A549 (cell line): ENCODE measurements around the gene DNAJC22.

Experiments used
- EP300 ChIP-seq, 2 experiments: fragments of >200 bp; sonication (Bioruptor Twin); formaldehyde crosslinking; IDR thresholded peaks; 2 replicates in 1 of 2; 3 replicates in 1 of 2; pipeline ENCODE4 v1.6.1; 2016 to 2017
- PBX3 ChIP-seq: IDR thresholded peaks from 2 replicates; pipeline ENCODE4 v1.6.1; 2012
- POLR2A ChIP-seq: IDR thresholded peaks from 2 replicates; pipeline ENCODE4 v1.6.1; 2012; ENCODE audit warnings: mild to moderate bottlenecking, low read length
- SREBF2 ChIP-seq: fragments of 450-650 bp; IDR thresholded peaks from 2 replicates; pipeline ENCODE4 v1.6.1; 2014; ENCODE audit warnings: mild to moderate bottlenecking, moderate library complexity
- TF ChIP-seq, protein P1 (sequence below): fragments of >200 bp; sonication (Bioruptor Twin); formaldehyde crosslinking; IDR thresholded peaks from 3 replicates; pipeline ENCODE4 v1.5.1; 2016
- TF ChIP-seq, protein P2 (sequence below): fragments of 200-600 bp; sonication (generic); IDR thresholded peaks from 2 replicates; pipeline ENCODE4 v1.6.1; 2016; ENCODE audit warnings: antibody characterized with exemption, mild to moderate bottlenecking, moderate library complexity

DNA sequence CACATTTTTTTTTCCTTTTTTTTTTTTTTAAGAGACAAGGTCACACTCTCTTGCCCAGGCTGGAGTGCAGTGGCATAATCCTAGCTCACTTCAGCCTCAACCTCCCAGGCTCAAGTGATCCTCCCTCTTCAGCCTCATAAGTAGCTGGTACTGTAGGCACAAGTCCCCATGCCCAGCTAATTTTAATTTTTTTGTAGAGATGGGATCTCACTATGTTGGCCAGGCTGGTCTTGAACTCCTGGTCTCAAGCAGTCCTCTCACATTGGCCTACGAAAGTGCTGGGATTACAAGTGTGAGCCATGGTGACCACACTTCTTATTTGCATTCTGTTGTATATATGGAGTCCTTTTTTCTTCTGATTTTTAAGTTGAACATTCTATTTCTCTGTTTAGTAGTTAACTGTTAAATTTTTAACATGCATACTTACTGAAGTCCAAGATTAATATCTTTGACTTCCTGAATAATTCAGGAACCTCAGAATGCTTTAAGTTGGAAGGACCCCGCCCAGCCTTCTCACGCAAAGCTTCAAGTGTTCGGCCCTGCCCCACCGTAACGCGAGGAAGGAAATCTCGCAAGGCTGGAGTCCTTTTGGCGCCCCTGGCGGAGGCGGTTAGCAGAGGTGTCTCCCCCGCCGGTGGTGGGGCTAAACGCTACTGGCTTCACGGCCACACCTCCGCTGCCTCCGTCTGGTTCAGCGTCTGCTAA, 42.1 kb downstream of the DNAJC22 start:
- TF ChIP-seq, protein P1, sequence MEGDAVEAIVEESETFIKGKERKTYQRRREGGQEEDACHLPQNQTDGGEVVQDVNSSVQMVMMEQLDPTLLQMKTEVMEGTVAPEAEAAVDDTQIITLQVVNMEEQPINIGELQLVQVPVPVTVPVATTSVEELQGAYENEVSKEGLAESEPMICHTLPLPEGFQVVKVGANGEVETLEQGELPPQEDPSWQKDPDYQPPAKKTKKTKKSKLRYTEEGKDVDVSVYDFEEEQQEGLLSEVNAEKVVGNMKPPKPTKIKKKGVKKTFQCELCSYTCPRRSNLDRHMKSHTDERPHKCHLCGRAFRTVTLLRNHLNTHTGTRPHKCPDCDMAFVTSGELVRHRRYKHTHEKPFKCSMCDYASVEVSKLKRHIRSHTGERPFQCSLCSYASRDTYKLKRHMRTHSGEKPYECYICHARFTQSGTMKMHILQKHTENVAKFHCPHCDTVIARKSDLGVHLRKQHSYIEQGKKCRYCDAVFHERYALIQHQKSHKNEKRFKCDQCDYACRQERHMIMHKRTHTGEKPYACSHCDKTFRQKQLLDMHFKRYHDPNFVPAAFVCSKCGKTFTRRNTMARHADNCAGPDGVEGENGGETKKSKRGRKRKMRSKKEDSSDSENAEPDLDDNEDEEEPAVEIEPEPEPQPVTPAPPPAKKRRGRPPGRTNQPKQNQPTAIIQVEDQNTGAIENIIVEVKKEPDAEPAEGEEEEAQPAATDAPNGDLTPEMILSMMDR: no peak
- TF ChIP-seq EP300 (IDR thresholded peaks at IDR 0.05) (no peak), SREBF2 (no peak), POLR2A (no peak), PBX3 (no peak)
- TF ChIP-seq, protein P2, sequence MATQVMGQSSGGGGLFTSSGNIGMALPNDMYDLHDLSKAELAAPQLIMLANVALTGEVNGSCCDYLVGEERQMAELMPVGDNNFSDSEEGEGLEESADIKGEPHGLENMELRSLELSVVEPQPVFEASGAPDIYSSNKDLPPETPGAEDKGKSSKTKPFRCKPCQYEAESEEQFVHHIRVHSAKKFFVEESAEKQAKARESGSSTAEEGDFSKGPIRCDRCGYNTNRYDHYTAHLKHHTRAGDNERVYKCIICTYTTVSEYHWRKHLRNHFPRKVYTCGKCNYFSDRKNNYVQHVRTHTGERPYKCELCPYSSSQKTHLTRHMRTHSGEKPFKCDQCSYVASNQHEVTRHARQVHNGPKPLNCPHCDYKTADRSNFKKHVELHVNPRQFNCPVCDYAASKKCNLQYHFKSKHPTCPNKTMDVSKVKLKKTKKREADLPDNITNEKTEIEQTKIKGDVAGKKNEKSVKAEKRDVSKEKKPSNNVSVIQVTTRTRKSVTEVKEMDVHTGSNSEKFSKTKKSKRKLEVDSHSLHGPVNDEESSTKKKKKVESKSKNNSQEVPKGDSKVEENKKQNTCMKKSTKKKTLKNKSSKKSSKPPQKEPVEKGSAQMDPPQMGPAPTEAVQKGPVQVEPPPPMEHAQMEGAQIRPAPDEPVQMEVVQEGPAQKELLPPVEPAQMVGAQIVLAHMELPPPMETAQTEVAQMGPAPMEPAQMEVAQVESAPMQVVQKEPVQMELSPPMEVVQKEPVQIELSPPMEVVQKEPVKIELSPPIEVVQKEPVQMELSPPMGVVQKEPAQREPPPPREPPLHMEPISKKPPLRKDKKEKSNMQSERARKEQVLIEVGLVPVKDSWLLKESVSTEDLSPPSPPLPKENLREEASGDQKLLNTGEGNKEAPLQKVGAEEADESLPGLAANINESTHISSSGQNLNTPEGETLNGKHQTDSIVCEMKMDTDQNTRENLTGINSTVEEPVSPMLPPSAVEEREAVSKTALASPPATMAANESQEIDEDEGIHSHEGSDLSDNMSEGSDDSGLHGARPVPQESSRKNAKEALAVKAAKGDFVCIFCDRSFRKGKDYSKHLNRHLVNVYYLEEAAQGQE: no peak
